ENCODE results near the gene KDM4B.

The KDM4B gene

GRCh38 chr19:4984106-4984380 lies 15.1 kb downstream of the KDM4B start:
- in situ Hi-C loops (cut with HindIII; ENCODE audit: low sequenced_read_pairs) = no loop called here

- in situ Hi-C loops (cut with HindIII; ENCODE audit: low sequenced_read_pairs) = no loop called here
Measured at GRCh38 chr19:4984438-4984990, 15.6 kb downstream of the KDM4B start.

- in situ Hi-C loops (cut with HindIII; ENCODE audit: low sequenced_read_pairs) = loop anchor here (5.0 kb wide), 2 partner anchors 53 to 272 kb away; no protein-coding TSS in a partner anchor
Measured at GRCh38 chr19:4985551-4985991, 16.7 kb downstream of the KDM4B start.

- in situ Hi-C loops (cut with HindIII; ENCODE audit: low sequenced_read_pairs) = loop anchor here (5.0 kb wide), 2 partner anchors 54 to 271 kb away; no protein-coding TSS in a partner anchor
Measured at GRCh38 chr19:4986056-4986455, 17.1 kb downstream of the KDM4B start.

GRCh38 chr19:4986471-4986891 lies 17.6 kb downstream of the KDM4B start:
- in situ Hi-C loops (cut with HindIII; ENCODE audit: low sequenced_read_pairs) = loop anchor here (5.0 kb wide), 2 partner anchors 54 to 271 kb away; no protein-coding TSS in a partner anchor

GRCh38 chr19:4987256-4987655 lies 18.3 kb downstream of the KDM4B start:
- in situ Hi-C loops (cut with HindIII; ENCODE audit: low sequenced_read_pairs) = loop anchor here (5.0 kb wide), 2 partner anchors 55 to 270 kb away; no protein-coding TSS in a partner anchor

- in situ Hi-C loops (cut with HindIII; ENCODE audit: low sequenced_read_pairs) = loop anchor here (5.0 kb wide), 2 partner anchors 56 to 269 kb away; no protein-coding TSS in a partner anchor
Measured at GRCh38 chr19:4987692-4988370, 18.9 kb downstream of the KDM4B start.

GRCh38 chr19:4988770-4989251 lies 19.9 kb downstream of the KDM4B start:
- in situ Hi-C loops (cut with HindIII; ENCODE audit: low sequenced_read_pairs) = loop anchor here (5.0 kb wide), 2 partner anchors 57 to 268 kb away; no protein-coding TSS in a partner anchor

GRCh38 chr19:4990306-4990705 lies 21.4 kb downstream of the KDM4B start:
- in situ Hi-C loops (cut with HindIII; ENCODE audit: low sequenced_read_pairs) = no loop called here

- in situ Hi-C loops (cut with HindIII; ENCODE audit: low sequenced_read_pairs) = no loop called here
Measured at GRCh38 chr19:4991538-4991937, 22.6 kb downstream of the KDM4B start.

GRCh38 chr19:4991996-4992698 lies 23.2 kb downstream of the KDM4B start:
- in situ Hi-C loops (cut with HindIII; ENCODE audit: low sequenced_read_pairs) = no loop called here

- in situ Hi-C loops (cut with HindIII; ENCODE audit: low sequenced_read_pairs) = no loop called here
Measured at GRCh38 chr19:4993683-4994082, 24.8 kb downstream of the KDM4B start.

GRCh38 chr19:4996701-4997100 lies 27.8 kb downstream of the KDM4B start:
- in situ Hi-C loops (cut with HindIII; ENCODE audit: low sequenced_read_pairs) = no loop called here

- in situ Hi-C loops (cut with HindIII; ENCODE audit: low sequenced_read_pairs) = no loop called here
Measured at GRCh38 chr19:4997297-4997696, 28.4 kb downstream of the KDM4B start.

- in situ Hi-C loops (cut with HindIII; ENCODE audit: low sequenced_read_pairs) = no loop called here
Measured at GRCh38 chr19:5000120-5000611, 31.3 kb downstream of the KDM4B start.

GRCh38 chr19:5001615-5002014 lies 32.7 kb downstream of the KDM4B start:
- in situ Hi-C loops (cut with HindIII; ENCODE audit: low sequenced_read_pairs) = no loop called here

- in situ Hi-C loops (cut with HindIII; ENCODE audit: low sequenced_read_pairs) = no loop called here
Measured at GRCh38 chr19:5002143-5002542, 33.2 kb downstream of the KDM4B start.

- in situ Hi-C loops (cut with HindIII; ENCODE audit: low sequenced_read_pairs) = no loop called here
Measured at GRCh38 chr19:5003781-5004180, 34.9 kb downstream of the KDM4B start.

GRCh38 chr19:5005096-5005495 lies 36.2 kb downstream of the KDM4B start:
- in situ Hi-C loops (cut with HindIII; ENCODE audit: low sequenced_read_pairs) = no loop called here

GRCh38 chr19:5006201-5006600 lies 37.3 kb downstream of the KDM4B start:
- in situ Hi-C loops (cut with HindIII; ENCODE audit: low sequenced_read_pairs) = no loop called here

GRCh38 chr19:5006821-5007220 lies 37.9 kb downstream of the KDM4B start:
- in situ Hi-C loops (cut with HindIII; ENCODE audit: low sequenced_read_pairs) = no loop called here
